GM12891 (cell line): Measurements from ENCODE around the gene ITGAL.

Source experiments
- POLR2A ChIP-seq: IDR thresholded peaks from 2 replicates; pipeline ENCODE4 v1.6.1; 2011; ENCODE audit warnings: low read depth, low read length, control low read depth
- POLR2AphosphoS5 ChIP-seq: IDR thresholded peaks from 2 replicates; pipeline ENCODE4 v1.6.1; 2011; ENCODE audit warnings: low read depth, low read length, control low read depth

DNA sequence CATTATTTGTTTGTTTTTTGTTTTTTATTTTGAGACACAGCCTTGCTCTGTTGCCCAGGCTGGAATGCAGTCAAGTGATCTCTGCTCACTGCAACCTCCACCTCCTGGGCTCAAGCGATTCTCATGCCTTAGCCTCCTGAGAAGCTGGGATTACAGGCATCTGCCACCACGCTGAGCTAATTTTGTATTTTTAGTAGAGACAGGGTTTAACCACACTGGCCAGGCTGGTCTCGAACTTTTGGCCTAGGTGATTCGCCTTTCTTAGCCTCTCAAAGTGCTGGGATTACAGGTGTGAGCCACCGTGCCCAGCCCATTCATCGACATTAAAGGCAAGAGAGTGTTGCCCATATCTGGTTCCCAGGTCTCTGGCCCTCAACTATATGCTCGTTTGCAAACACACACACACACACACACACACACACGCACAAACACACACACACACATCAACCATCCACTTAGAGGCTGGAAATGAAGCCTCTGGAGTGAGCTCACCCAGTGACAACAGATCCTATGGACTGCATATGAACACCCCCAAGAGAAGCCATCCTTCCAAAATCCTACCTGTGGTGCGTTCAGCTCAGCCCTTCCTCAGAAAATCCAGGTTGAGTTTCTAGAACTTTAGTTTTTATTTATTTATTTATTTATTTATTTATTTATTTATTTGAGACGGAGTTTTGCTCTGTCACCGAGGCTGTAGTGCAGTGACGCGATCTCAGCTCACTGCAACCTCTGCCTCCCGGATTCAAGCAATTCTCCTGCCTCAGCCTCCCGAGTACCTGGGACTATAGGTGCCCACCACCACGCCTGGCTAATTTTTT is 14.6 kb upstream of the ITGAL start:
- no peak for TF ChIP-seq POLR2A
- TF ChIP-seq POLR2AphosphoS5 = no peak
